GM23338 (cell line): ENCODE measurements around the gene ZMYND8. TPM values are rescaled to one million over a fixed set of nuclear protein-coding genes. Genes with fewer than 3 reads are reported as not detected.

ENCODE experiments used
- ATAC-seq: fragments of 200-7000 bp; cut with Tn5 transposase; 3 replicates; pipeline ENCODE4 v1.9.1; 2020
- DNase-seq: peaks from one replicate; pipeline ENCODE4 v3.0.0-alpha.2; 2015; ENCODE audit warnings: low spot score
- H2AFZ ChIP-seq: fragments of 200-600 bp; sonication (generic); 2 replicates; pipeline ENCODE4 v1.8.0; 2016; ENCODE audit warnings: antibody characterized with exemption, mild to moderate bottlenecking, moderate library complexity
- H3F3A ChIP-seq: fragments of 200-600 bp; sonication (generic); replicated peaks from 2 replicates; pipeline ENCODE4 v1.8.0; 2017; ENCODE audit warnings: antibody characterized with exemption, mixed run types, low read depth
- H3K27ac ChIP-seq: fragments of 200-600 bp; sonication (generic); 2 replicates; pipeline ENCODE4 v1.6.1; 2016; ENCODE audit warnings: low read depth
- H3K27me3 ChIP-seq: fragments of 200-600 bp; sonication (generic); 2 replicates; pipeline ENCODE4 v1.8.0; 2016; ENCODE audit warnings: mild to moderate bottlenecking, mixed run types, moderate library complexity; ENCODE audit not compliant: insufficient read depth
- H3K36me3 ChIP-seq: fragments of 200-600 bp; sonication (generic); 2 replicates; pipeline ENCODE4 v1.8.0; 2016; ENCODE audit warnings: mild to moderate bottlenecking; ENCODE audit not compliant: insufficient read depth
- H3K4me1 ChIP-seq: fragments of 200-600 bp; sonication (generic); 2 replicates; pipeline ENCODE4 v1.8.0; 2016; ENCODE audit warnings: mild to moderate bottlenecking, moderate library complexity; ENCODE audit not compliant: insufficient read depth
- H3K4me2 ChIP-seq: fragments of 200-600 bp; sonication (generic); 2 replicates; pipeline ENCODE4 v1.7.1; 2017; ENCODE audit warnings: mixed run types
- H3K4me3 ChIP-seq: fragments of 200-600 bp; sonication (generic); 2 replicates; pipeline ENCODE4 v1.6.1; 2016; ENCODE audit warnings: mixed run types
- H3K79me2 ChIP-seq: fragments of 200-600 bp; sonication (generic); replicated peaks from 2 replicates; pipeline ENCODE4 v1.8.0; 2017; ENCODE audit warnings: mild to moderate bottlenecking; ENCODE audit not compliant: insufficient read depth
- H3K9me2 ChIP-seq: fragments of 200-600 bp; sonication (generic); 2 replicates; pipeline ENCODE4 v1.8.0; 2017; ENCODE audit not compliant: insufficient read depth
- H4K20me1 ChIP-seq: fragments of 200-600 bp; sonication (generic); replicated peaks from 2 replicates; pipeline ENCODE4 v1.8.0; 2017; ENCODE audit warnings: mild to moderate bottlenecking; ENCODE audit not compliant: insufficient read depth
- H3K27ac Mint-ChIP-seq: 2 replicates; pipeline ENCODE4 v1.8.0; 2020; ENCODE audit warnings: inconsistent platforms, mild to moderate bottlenecking, moderate library complexity, mixed read lengths
- H3K27me3 Mint-ChIP-seq: 3 replicates; pipeline ENCODE4 v1.8.0; 2022; ENCODE audit warnings: low read depth, mild to moderate bottlenecking, moderate library complexity, mixed read lengths, inconsistent platforms; ENCODE audit not compliant: insufficient read depth, poor library complexity
- H3K36me3 Mint-ChIP-seq: 3 replicates; pipeline ENCODE4 v1.8.0; 2021; ENCODE audit warnings: low read depth, mild to moderate bottlenecking, inconsistent platforms, moderate library complexity, mixed read lengths
- H3K4me1 Mint-ChIP-seq: 3 replicates; pipeline ENCODE4 v1.8.0; 2020; ENCODE audit warnings: mild to moderate bottlenecking, inconsistent platforms, mixed read lengths
- H3K4me3 Mint-ChIP-seq: 3 replicates; pipeline ENCODE4 v1.8.0; 2021; ENCODE audit warnings: moderate library complexity, mild to moderate bottlenecking, inconsistent platforms, mixed read lengths
- H3K9me3 Mint-ChIP-seq: 3 replicates; pipeline ENCODE4 v1.8.0; 2020; ENCODE audit warnings: moderate library complexity, mild to moderate bottlenecking, inconsistent platforms, mixed read lengths
- CREB1 ChIP-seq: fragments of 250-450 bp; sonication (Bioruptor Pico); IDR thresholded peaks from 2 replicates; pipeline ENCODE4 v1.5.0; 2020; ENCODE audit warnings: low read depth, mild to moderate bottlenecking, moderate library complexity
- EZH2 ChIP-seq: fragments of 200-600 bp; sonication (generic); IDR thresholded peaks from one replicate; pipeline ENCODE4 v1.8.0; 2017; ENCODE audit warnings: antibody characterized with exemption, mild to moderate bottlenecking, low read depth; ENCODE audit not compliant: unreplicated experiment
- NANOG ChIP-seq: IDR thresholded peaks from 2 replicates; pipeline ENCODE4 v1.6.1; 2016; ENCODE audit warnings: antibody characterized with exemption, borderline replicate concordance
- POLR2AphosphoS5 ChIP-seq: IDR thresholded peaks from 2 replicates; pipeline ENCODE4 v1.6.1; 2016; ENCODE audit warnings: antibody characterized with exemption, low read depth
- REST ChIP-seq: IDR thresholded peaks from one replicate; pipeline ENCODE4 v1.6.1; 2018; ENCODE audit warnings: antibody characterized with exemption; ENCODE audit not compliant: unreplicated experiment
- ZNF114 ChIP-seq: fragments of 250-450 bp; sonication (Bioruptor Pico); IDR thresholded peaks from 2 replicates; pipeline ENCODE4 v1.5.0; 2020; ENCODE audit warnings: mild to moderate bottlenecking, moderate library complexity
- ZNF331 ChIP-seq: fragments of 250-450 bp; sonication (Bioruptor Pico); IDR thresholded peaks from 2 replicates; pipeline ENCODE4 v1.5.0; 2020; ENCODE audit warnings: low read depth, mild to moderate bottlenecking, moderate library complexity
- polyA plus RNA-seq: library from polyadenylated mRNA; unstranded; fragments of >200 nt; fragmentation: Nextera tagmentation; extraction: Ambion mirVana; gene quantifications from 2 replicates; pipeline ENCODE4 v1.2.1, GENCODE V29; 2016
- total RNA-seq: library from RNA; depleted of rRNA; stranded (reverse); fragments of >200 nt; shearing (Covaris generic); gene quantifications from 2 replicates; pipeline ENCODE4 v1.2.3, GENCODE V29; 2014
- TF ChIP-seq, protein P1 (sequence below): fragments of 250-450 bp; sonication (Bioruptor Pico); IDR thresholded peaks from 2 replicates; pipeline ENCODE4 v1.5.0; 2020; ENCODE audit warnings: mild to moderate bottlenecking, moderate library complexity
- TF ChIP-seq, protein P2 (sequence below), 2 experiments: fragments of 200-600 bp in 1 of 2; sonication (generic) in 1 of 2; conservative IDR thresholded peaks; 2 replicates each; pipeline versions ENCODE4 v1.5.1 to v1.6.1; 2016 to 2017; ENCODE audit warnings: antibody characterized with exemption in 2 of 2, low read depth in 2 of 2, mild to moderate bottlenecking in 2 of 2, moderate library complexity in 1 of 2
- TF ChIP-seq, protein P3 (sequence below): IDR thresholded peaks from 2 replicates; pipeline ENCODE4 v1.6.1; 2016; ENCODE audit warnings: antibody characterized with exemption

Gene ZMYND8
- total and polyA plus RNA-seq, 2 experiments from 2014 or later: 70.9 to 128 TPM

DNA sequence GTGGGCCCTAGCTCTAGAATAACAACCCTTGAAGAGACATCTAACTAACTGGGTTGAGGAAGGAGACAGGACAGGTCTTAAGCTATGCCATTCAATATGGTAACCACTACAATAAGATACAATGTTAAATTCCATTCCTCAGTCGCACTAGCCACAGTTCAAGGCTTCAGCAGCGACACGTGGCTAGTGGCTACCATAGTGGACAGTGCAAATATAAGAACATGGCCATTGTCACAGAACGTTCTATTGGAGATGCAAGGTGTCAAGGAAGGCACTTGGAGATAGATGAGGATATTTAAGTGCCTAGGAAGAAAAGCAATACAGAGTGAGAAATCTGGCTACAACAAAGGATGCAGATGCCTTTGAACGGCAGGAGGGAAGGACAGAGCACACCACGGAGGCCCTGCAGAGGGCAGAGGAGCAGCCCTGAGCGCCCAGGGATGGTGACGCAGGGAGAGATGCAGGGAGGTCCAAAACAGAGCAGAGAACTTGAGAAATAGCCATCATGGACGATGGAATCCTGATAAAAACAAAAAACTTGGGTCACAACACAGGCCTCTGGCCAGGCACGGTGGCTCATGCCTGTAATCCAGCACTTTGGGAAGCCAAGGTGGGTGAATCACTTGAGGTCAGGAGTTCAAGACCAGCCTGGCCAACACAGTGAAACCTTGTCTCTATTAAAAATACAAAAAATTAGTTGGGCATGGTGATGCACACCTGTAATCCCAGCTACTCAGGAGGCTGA, 140.7 kb downstream of the ZMYND8 start:
- H3K27me3 ChIP-seq: no peaks in the 10 kb centered on the region
- H3K27ac ChIP-seq: no peak overlapping the region
- TF ChIP-seq ZNF331: no peak
- no peak for TF ChIP-seq ZNF114 (CRISPR knock-in tag)
- TF ChIP-seq, protein P1, sequence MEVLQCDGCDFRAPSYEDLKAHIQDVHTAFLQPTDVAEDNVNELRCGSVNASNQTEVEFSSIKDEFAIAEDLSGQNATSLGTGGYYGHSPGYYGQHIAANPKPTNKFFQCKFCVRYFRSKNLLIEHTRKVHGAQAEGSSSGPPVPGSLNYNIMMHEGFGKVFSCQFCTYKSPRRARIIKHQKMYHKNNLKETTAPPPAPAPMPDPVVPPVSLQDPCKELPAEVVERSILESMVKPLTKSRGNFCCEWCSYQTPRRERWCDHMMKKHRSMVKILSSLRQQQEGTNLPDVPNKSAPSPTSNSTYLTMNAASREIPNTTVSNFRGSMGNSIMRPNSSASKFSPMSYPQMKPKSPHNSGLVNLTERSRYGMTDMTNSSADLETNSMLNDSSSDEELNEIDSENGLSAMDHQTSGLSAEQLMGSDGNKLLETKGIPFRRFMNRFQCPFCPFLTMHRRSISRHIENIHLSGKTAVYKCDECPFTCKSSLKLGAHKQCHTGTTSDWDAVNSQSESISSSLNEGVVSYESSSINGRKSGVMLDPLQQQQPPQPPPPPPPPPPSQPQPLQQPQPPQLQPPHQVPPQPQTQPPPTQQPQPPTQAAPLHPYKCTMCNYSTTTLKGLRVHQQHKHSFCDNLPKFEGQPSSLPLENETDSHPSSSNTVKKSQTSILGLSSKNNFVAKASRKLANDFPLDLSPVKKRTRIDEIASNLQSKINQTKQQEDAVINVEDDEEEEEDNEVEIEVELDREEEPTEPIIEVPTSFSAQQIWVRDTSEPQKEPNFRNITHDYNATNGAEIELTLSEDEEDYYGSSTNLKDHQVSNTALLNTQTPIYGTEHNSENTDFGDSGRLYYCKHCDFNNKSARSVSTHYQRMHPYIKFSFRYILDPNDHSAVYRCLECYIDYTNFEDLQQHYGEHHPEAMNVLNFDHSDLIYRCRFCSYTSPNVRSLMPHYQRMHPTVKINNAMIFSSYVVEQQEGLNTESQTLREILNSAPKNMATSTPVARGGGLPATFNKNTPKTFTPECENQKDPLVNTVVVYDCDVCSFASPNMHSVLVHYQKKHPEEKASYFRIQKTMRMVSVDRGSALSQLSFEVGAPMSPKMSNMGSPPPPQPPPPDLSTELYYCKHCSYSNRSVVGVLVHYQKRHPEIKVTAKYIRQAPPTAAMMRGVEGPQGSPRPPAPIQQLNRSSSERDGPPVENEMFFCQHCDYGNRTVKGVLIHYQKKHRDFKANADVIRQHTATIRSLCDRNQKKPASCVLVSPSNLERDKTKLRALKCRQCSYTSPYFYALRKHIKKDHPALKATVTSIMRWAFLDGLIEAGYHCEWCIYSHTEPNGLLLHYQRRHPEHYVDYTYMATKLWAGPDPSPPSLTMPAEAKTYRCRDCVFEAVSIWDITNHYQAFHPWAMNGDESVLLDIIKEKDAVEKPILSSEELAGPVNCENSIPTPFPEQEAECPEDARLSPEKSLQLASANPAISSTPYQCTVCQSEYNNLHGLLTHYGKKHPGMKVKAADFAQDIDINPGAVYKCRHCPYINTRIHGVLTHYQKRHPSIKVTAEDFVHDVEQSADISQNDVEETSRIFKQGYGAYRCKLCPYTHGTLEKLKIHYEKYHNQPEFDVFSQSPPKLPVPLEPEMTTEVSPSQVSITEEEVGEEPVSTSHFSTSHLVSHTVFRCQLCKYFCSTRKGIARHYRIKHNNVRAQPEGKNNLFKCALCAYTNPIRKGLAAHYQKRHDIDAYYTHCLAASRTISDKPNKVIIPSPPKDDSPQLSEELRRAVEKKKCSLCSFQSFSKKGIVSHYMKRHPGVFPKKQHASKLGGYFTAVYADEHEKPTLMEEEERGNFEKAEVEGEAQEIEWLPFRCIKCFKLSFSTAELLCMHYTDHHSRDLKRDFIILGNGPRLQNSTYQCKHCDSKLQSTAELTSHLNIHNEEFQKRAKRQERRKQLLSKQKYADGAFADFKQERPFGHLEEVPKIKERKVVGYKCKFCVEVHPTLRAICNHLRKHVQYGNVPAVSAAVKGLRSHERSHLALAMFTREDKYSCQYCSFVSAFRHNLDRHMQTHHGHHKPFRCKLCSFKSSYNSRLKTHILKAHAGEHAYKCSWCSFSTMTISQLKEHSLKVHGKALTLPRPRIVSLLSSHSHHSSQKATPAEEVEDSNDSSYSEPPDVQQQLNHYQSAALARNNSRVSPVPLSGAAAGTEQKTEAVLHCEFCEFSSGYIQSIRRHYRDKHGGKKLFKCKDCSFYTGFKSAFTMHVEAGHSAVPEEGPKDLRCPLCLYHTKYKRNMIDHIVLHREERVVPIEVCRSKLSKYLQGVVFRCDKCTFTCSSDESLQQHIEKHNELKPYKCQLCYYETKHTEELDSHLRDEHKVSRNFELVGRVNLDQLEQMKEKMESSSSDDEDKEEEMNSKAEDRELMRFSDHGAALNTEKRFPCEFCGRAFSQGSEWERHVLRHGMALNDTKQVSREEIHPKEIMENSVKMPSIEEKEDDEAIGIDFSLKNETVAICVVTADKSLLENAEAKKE: no peak
- TF ChIP-seq NANOG: no peak
- TF ChIP-seq, protein P2, sequence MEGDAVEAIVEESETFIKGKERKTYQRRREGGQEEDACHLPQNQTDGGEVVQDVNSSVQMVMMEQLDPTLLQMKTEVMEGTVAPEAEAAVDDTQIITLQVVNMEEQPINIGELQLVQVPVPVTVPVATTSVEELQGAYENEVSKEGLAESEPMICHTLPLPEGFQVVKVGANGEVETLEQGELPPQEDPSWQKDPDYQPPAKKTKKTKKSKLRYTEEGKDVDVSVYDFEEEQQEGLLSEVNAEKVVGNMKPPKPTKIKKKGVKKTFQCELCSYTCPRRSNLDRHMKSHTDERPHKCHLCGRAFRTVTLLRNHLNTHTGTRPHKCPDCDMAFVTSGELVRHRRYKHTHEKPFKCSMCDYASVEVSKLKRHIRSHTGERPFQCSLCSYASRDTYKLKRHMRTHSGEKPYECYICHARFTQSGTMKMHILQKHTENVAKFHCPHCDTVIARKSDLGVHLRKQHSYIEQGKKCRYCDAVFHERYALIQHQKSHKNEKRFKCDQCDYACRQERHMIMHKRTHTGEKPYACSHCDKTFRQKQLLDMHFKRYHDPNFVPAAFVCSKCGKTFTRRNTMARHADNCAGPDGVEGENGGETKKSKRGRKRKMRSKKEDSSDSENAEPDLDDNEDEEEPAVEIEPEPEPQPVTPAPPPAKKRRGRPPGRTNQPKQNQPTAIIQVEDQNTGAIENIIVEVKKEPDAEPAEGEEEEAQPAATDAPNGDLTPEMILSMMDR (conservative IDR thresholded peaks at IDR 0.05; ENCODE audit: low read depth in 2 of 2): no peak
- no peak for TF ChIP-seq CREB1 (CRISPR knock-in tag)
- no peak for TF ChIP-seq POLR2AphosphoS5
- TF ChIP-seq EZH2: no peak
- TF ChIP-seq, protein P3, sequence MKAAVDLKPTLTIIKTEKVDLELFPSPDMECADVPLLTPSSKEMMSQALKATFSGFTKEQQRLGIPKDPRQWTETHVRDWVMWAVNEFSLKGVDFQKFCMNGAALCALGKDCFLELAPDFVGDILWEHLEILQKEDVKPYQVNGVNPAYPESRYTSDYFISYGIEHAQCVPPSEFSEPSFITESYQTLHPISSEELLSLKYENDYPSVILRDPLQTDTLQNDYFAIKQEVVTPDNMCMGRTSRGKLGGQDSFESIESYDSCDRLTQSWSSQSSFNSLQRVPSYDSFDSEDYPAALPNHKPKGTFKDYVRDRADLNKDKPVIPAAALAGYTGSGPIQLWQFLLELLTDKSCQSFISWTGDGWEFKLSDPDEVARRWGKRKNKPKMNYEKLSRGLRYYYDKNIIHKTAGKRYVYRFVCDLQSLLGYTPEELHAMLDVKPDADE: no peak
- no peak for TF ChIP-seq REST
- H3K4me1 ChIP-seq: no peaks in the 10 kb centered on the region
- H3K79me2 ChIP-seq: peaks cover 58% of the 10 kb centered on the region
- Mint-ChIP-seq H3K9me3 (no peaks in the 10 kb centered on the region), H3K36me3 (peaks cover 51% of the 10 kb centered on the region), H3K27me3 (peaks cover 5% of the 10 kb centered on the region), H3K27ac (peak overlapping the region; percentile 37), H3K4me3 (no peak overlapping the region), H3K4me1 (peaks cover 14% of the 10 kb centered on the region; the same call in 2 of the 3 replicates)
- no peak overlapping the region for H3K4me2 ChIP-seq
- H4K20me1 ChIP-seq: no peaks in the 10 kb centered on the region; the same call in none of the 2 replicates
- H3K36me3 ChIP-seq: peaks cover 52% of the 10 kb centered on the region
- H3K9me2 ChIP-seq: no peaks in the 10 kb centered on the region
- H3F3A ChIP-seq: peaks cover 19% of the 10 kb centered on the region; the same call in 1 of the 2 replicates
- no peak overlapping the region for H3K4me3 ChIP-seq
- ATAC-seq: peak; percentile 50
- DNase-seq: no peak
- no peak overlapping the region for H2AFZ ChIP-seq
